ENCODE results near the gene TRIM69.
"Not testable (repeated sequence)": the region's sequence is repeated elsewhere in the genome, so short reads cannot be mapped to it uniquely, and the experiment has no call there.

- TF ChIP-seq CTCF (IDR thresholded peaks at IDR 0.05; ENCODE audit: low read depth, low read length, poor library complexity, severe bottlenecking); EZH2phosphoT487 (IDR thresholded peaks at IDR 0.05; ENCODE audit: borderline replicate concordance, low read length): not testable (repeated sequence)
Observed at GRCh38 chr15:44700676-44701075, 35.7 kb upstream of the TRIM69 start.

Data from DOHH2 (cell line).